ENCODE data around the gene TMEM225B.

TMEM225B gene

GRCh38 chr7:99559175-99559915 is 38.7 kb upstream of the TMEM225B start:
- H3K9ac ChIP-seq (ENCODE audit: low read length): peak overlapping the region; percentile 93
- no peaks in the 10 kb centered on the region for H4K20me1 ChIP-seq (ENCODE audit: insufficient read depth, low read length)
- H3K36me3 ChIP-seq (ENCODE audit: insufficient read depth, low read length): peaks cover 71% of the 10 kb centered on the region
- H3K9me3 ChIP-seq (ENCODE audit: low read length): no peaks in the 10 kb centered on the region
- H3K79me2 ChIP-seq (ENCODE audit: insufficient read depth, low read length): peaks cover 39% of the 10 kb centered on the region
- no peaks in the 10 kb centered on the region for H3K27me3 ChIP-seq (ENCODE audit: insufficient read depth, low read length)
- H3K4me3 ChIP-seq (ENCODE audit: low read depth, low read length, poor library complexity, severe bottlenecking): peak overlapping the region; percentile 76
- no peak overlapping the region for H2AFZ ChIP-seq (ENCODE audit: low read length)
- H3K4me1 ChIP-seq (ENCODE audit: insufficient read depth, low read length, severe bottlenecking): peaks cover 22% of the 10 kb centered on the region
- H3K27ac ChIP-seq (ENCODE audit: low read depth, low read length, poor library complexity, severe bottlenecking): peak overlapping the region; percentile 84
- H3F3A ChIP-seq (ENCODE audit: insufficient read depth, low read length): no peaks in the 10 kb centered on the region
- TF ChIP-seq EZH2 (IDR thresholded peaks at IDR 0.05; ENCODE audit: borderline replicate concordance, low read length): no peak
- TF ChIP-seq CTCF (IDR thresholded peaks at IDR 0.05; ENCODE audit: low read length): no peak
- no peaks in the 10 kb centered on the region for H3K9me2 ChIP-seq (ENCODE audit: low read depth, low read length)
- peak overlapping the region; percentile 73 for H3K4me2 ChIP-seq (ENCODE audit: low read length)

DNA sequence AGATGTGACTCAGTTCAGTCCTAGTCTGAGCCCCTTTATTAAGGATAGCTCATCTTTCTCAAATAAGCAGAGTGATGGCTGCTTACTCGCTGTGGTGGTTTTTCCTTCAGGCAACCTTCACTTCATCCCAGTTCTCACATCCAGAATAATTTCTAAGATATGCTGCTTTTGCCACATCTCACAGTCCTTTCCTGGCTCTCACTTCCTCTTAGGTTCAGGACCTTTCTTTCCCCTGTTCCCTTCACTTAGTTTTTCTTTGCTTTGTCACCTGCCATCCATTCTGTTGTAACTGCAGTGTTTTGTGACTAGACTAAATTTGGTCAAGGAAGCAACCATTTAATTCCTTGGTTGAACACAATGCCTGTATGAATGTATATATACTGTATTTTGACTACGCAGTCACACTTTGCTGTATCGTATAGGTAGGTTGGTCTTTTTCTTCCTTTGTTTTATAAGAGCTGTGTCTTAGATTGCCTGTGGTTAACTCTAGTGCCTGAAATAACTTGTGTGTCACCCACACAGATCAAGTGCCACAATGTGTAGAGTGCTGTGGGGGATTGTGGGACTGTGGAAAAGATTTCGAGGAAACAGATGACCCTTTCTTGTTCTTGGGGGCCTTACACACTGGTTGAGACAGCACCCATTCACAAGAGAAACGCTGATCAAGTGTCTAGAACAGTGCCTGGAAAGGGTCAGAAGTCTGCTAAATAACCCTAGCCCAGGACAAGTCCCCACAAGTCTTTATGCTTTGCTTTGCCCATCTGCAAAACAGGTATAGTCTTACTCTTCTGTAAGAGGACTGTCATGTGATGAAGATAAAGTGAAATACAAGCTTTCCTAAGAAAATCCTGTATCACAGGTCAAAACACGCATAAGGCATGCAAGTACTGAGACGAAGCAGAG is 37.0 kb upstream of the TMEM225B start:
- H4K20me1 ChIP-seq (ENCODE audit: insufficient read depth, low read length): no peaks in the 10 kb centered on the region
- peaks cover 71% of the 10 kb centered on the region for H3K36me3 ChIP-seq (ENCODE audit: insufficient read depth, low read length)
- no peak overlapping the region for H2AFZ ChIP-seq (ENCODE audit: low read length)
- H3K79me2 ChIP-seq (ENCODE audit: insufficient read depth, low read length): peaks cover 39% of the 10 kb centered on the region
- no peaks in the 10 kb centered on the region for H3K9me3 ChIP-seq (ENCODE audit: low read length)
- H3K27ac ChIP-seq (ENCODE audit: low read depth, low read length, poor library complexity, severe bottlenecking): no peak overlapping the region
- H3K9me2 ChIP-seq (ENCODE audit: low read depth, low read length): no peaks in the 10 kb centered on the region
- TF ChIP-seq EZH2 (IDR thresholded peaks at IDR 0.05; ENCODE audit: borderline replicate concordance, low read length) (no peak), CTCF (IDR thresholded peaks at IDR 0.05; ENCODE audit: low read length) (no peak)
- no peak overlapping the region for H3K4me2 ChIP-seq (ENCODE audit: low read length)
- peaks cover 22% of the 10 kb centered on the region for H3K4me1 ChIP-seq (ENCODE audit: insufficient read depth, low read length, severe bottlenecking)
- H3K4me3 ChIP-seq (ENCODE audit: low read depth, low read length, poor library complexity, severe bottlenecking): no peak overlapping the region
- no peaks in the 10 kb centered on the region for H3K27me3 ChIP-seq (ENCODE audit: insufficient read depth, low read length)
- H3K9ac ChIP-seq (ENCODE audit: low read length): no peak overlapping the region
- no peaks in the 10 kb centered on the region for H3F3A ChIP-seq (ENCODE audit: insufficient read depth, low read length)

GRCh38 chr7:99561737-99562051 is 36.4 kb upstream of the TMEM225B start:
- Histone ChIP-seq H3K9me2 (ENCODE audit: low read depth, low read length) (no peaks in the 10 kb centered on the region), H3K4me2 (ENCODE audit: low read length) (no peak overlapping the region), H3K27me3 (ENCODE audit: insufficient read depth, low read length) (no peaks in the 10 kb centered on the region), H3F3A (ENCODE audit: insufficient read depth, low read length) (no peaks in the 10 kb centered on the region), H3K36me3 (ENCODE audit: insufficient read depth, low read length) (peaks cover 70% of the 10 kb centered on the region), H2AFZ (ENCODE audit: low read length) (no peak overlapping the region), H3K9me3 (ENCODE audit: low read length) (no peaks in the 10 kb centered on the region), H3K9ac (ENCODE audit: low read length) (no peak overlapping the region), H3K4me3 (ENCODE audit: low read depth, low read length, poor library complexity, severe bottlenecking) (no peak overlapping the region), H4K20me1 (ENCODE audit: insufficient read depth, low read length) (no peaks in the 10 kb centered on the region), H3K27ac (ENCODE audit: low read depth, low read length, poor library complexity, severe bottlenecking) (no peak overlapping the region), H3K79me2 (ENCODE audit: insufficient read depth, low read length) (peaks cover 35% of the 10 kb centered on the region), H3K4me1 (ENCODE audit: insufficient read depth, low read length, severe bottlenecking) (peaks cover 22% of the 10 kb centered on the region)
- TF ChIP-seq CTCF (IDR thresholded peaks at IDR 0.05; ENCODE audit: low read length) (no peak), EZH2 (IDR thresholded peaks at IDR 0.05; ENCODE audit: borderline replicate concordance, low read length) (no peak)

All from OCI-LY1 (cell line).